Thyroid gland (tissue), 4 donors: ENCODE measurements around the gene BBLN.

Experiments used
- CTCF ChIP-seq, 6 experiments: fragments of 200-600 bp in 3 of 6; fragments of 450-650 bp in 3 of 6; sonication (generic) in 3 of 6; IDR thresholded peaks; one replicate each; pipeline ENCODE4 v1.5.1; 2016 to 2019; ENCODE audit warnings: antibody characterized with exemption in 6 of 6, mild to moderate bottlenecking in 2 of 6, inconsistent platforms in 1 of 6, moderate library complexity in 1 of 6
- POLR2A ChIP-seq, 2 donors: fragments of 450-650 bp; IDR thresholded peaks; one replicate each; pipeline ENCODE4 v1.6.1; 2017; ENCODE audit warnings: antibody characterized with exemption in 2 of 2, mild to moderate bottlenecking in 2 of 2, moderate library complexity in 1 of 2

GRCh38 chr9:128138001-128138400, 22.1 kb upstream of the BBLN start:
- TF ChIP-seq CTCF (IDR thresholded peaks at IDR 0.05) (no peak), POLR2A (IDR thresholded peaks at IDR 0.05) (no peak)
